Measurements from ENCODE around the gene TMEM255B.

DNA sequence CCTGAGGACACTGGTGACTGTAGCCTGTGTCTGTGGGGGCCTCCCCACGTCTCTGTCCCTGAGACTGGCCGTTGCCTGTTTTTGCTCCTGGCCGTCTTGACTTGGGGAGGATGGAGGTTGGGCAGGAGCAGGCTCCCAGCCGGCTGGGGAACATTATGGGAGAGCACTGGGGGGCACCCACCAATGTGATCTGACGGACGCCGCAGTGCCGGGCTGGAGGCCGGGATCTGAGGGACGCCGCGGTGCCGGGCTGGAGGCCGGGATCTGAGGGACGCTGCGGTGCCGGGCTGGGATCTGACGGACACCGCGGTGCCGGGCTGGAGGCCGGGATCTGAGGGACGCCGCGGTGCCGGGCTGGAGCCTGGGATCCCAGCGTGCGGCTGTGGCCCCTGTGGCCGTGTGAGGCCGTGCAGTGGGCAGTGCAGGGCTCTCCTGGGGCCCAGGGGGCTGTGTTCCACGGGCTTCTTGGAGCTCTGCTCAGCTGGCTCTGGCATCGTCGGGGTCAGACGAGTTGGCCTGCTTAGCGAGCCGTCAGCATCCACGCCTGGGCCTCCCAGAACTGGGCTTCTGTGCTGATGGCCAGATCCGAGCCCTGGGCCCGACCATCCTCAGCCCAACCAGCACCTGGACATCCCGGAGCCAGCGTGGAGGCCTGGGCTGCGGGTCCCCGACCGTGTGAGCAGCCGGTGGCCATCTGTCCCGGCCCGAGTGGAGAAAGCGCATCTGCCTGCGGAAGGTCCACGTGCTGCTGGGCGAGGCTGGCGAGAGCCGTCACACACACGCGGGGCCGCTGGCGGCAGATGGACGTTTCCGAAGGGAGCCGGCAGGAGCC lies 59.0 kb downstream of the TMEM255B start:
- TF ChIP-seq TCF4 (CRISPR knock-in tag; IDR thresholded peaks at IDR 0.05; ENCODE audit: borderline replicate concordance) (no peak), CREB5 (CRISPR knock-in tag; IDR thresholded peaks at IDR 0.05; ENCODE audit: low read depth) (no peak), RARB (CRISPR knock-in tag; IDR thresholded peaks at IDR 0.05) (no peak), PATZ1 (CRISPR knock-in tag; IDR thresholded peaks at IDR 0.05; ENCODE audit: borderline replicate concordance) (no peak), ZC3H10 (CRISPR knock-in tag; IDR thresholded peaks at IDR 0.05) (no peak), ARNTL (CRISPR knock-in tag; IDR thresholded peaks at IDR 0.05; ENCODE audit: borderline replicate concordance, low read depth) (no peak), ZFP3 (CRISPR knock-in tag; IDR thresholded peaks at IDR 0.05) (no peak)
